ENCODE measurements around the gene SALL4. TPM values are rescaled to one million over a fixed set of nuclear protein-coding genes. Genes with fewer than 3 reads are reported as not detected.
A peak's percentile ranks its signal among the peaks of the same experiment; 100 is the strongest.

SALL4 gene
- 0.09 TPM for total RNA-seq
- 0.21 TPM for polyA plus RNA-seq
- long read RNA-seq, donor 1, result 0 reads
- long read RNA-seq, donor 2, result 0 reads
- long read RNA-seq, donor 3, result 0 reads
- long read RNA-seq, donor 4, result 0 reads
- long read RNA-seq, donor 5, partial matches to known transcripts, result 0 of 1 reads
- long read RNA-seq, donor 5, other reads (novel, unspliced or antisense), result 0 of 1 reads
- long read RNA-seq, donor 6, result 0 reads
- long read RNA-seq, donor 7, result 0 reads
- long read RNA-seq, donor 8, result 0 reads
- long read RNA-seq, donor 9, result 0 reads
- long read RNA-seq, donor 10, result 0 reads

- Histone ChIP-seq H3K27me3 (ENCODE audit: control insufficient read depth in 2 of 2, insufficient read depth in 1 of 2, low read length in 1 of 2) (peaks cover 37 to 58% of the 10 kb centered on the region in 2 donors), H3K4me1 (ENCODE audit: control insufficient read depth in 2 of 2, insufficient read depth in 2 of 2, low read length in 2 of 2) (no peaks in the 10 kb centered on the region), H3K4me3 (ENCODE audit: low read length in 2 of 2) (peak within 1 kb of the TSS; percentile 16 to 21), H3K9me3 (ENCODE audit: control insufficient read depth in 2 of 2, insufficient read depth in 1 of 2, low read length in 1 of 2) (no peaks in the 10 kb centered on the region), H3K27ac (ENCODE audit: low read depth in 1 of 2, low read length in 1 of 2) (no peak within 1 kb of the TSS), H3K36me3 (ENCODE audit: control insufficient read depth in 2 of 2, insufficient read depth in 2 of 2, low read length in 1 of 2) (no peaks in the 10 kb centered on the region)
- whole genome bisulfite sequencing, result 56% methylated on average over 44 of the region's 44 CpGs
- no peak for DNase-seq (ENCODE audit: low read depth in 6 of 9, low spot score in 9 of 9)
Measured at GRCh38 chr20:51802170-51802751, at the start of gene SALL4. Gene SALL4, minus strand, starts transcription at chr20:51802521. Its CDS starts 113 bp downstream, at chr20:51802408.

GRCh38 chr20:51848346-51848745 is 46.0 kb upstream of the SALL4 start:
- H3K4me1 ChIP-seq (ENCODE audit: control insufficient read depth in 2 of 2, insufficient read depth in 2 of 2, low read length in 2 of 2), result no peaks in the 10 kb centered on the region
- no peak overlapping the region for H3K4me3 ChIP-seq (ENCODE audit: low read length in 2 of 2)
- no peak for DNase-seq (ENCODE audit: low read depth in 6 of 9, low spot score in 9 of 9)
- no peaks in the 10 kb centered on the region for H3K36me3 ChIP-seq (ENCODE audit: control insufficient read depth in 2 of 2, insufficient read depth in 2 of 2, low read length in 1 of 2)
- H3K9me3 ChIP-seq (ENCODE audit: control insufficient read depth in 2 of 2, insufficient read depth in 1 of 2, low read length in 1 of 2), result no peaks in the 10 kb centered on the region
- WGBS, result 88% methylated on average over 2 of the region's 2 CpGs
- no peak overlapping the region for H3K27ac ChIP-seq (ENCODE audit: low read depth in 1 of 2, low read length in 1 of 2)
- no peaks in the 10 kb centered on the region for H3K27me3 ChIP-seq (ENCODE audit: control insufficient read depth in 2 of 2, insufficient read depth in 1 of 2, low read length in 1 of 2)

- H3K4me1 ChIP-seq (ENCODE audit: control insufficient read depth in 2 of 2, insufficient read depth in 2 of 2, low read length in 2 of 2), result no peaks in the 10 kb centered on the region
- no peaks in the 10 kb centered on the region for H3K36me3 ChIP-seq (ENCODE audit: control insufficient read depth in 2 of 2, insufficient read depth in 2 of 2, low read length in 1 of 2)
- no peak overlapping the region for H3K27ac ChIP-seq (ENCODE audit: low read depth in 1 of 2, low read length in 1 of 2)
- no peak overlapping the region for H3K4me3 ChIP-seq (ENCODE audit: low read length in 2 of 2)
- no peak for DNase-seq (ENCODE audit: low read depth in 6 of 9, low spot score in 9 of 9)
- no peaks in the 10 kb centered on the region for H3K9me3 ChIP-seq (ENCODE audit: control insufficient read depth in 2 of 2, insufficient read depth in 1 of 2, low read length in 1 of 2)
- 90% methylated on average over 5 of the region's 5 CpGs for WGBS
- H3K27me3 ChIP-seq (ENCODE audit: control insufficient read depth in 2 of 2, insufficient read depth in 1 of 2, low read length in 1 of 2), result no peaks in the 10 kb centered on the region
Measured at GRCh38 chr20:51840865-51841264, 38.5 kb upstream of the SALL4 start.

- Histone ChIP-seq H3K4me3 (ENCODE audit: low read length in 2 of 2) (no peak overlapping the region), H3K27me3 (ENCODE audit: control insufficient read depth in 2 of 2, insufficient read depth in 1 of 2, low read length in 1 of 2) (no peaks in the 10 kb centered on the region), H3K27ac (ENCODE audit: low read depth in 1 of 2, low read length in 1 of 2) (no peak overlapping the region), H3K36me3 (ENCODE audit: control insufficient read depth in 2 of 2, insufficient read depth in 2 of 2, low read length in 1 of 2) (no peaks in the 10 kb centered on the region), H3K4me1 (ENCODE audit: control insufficient read depth in 2 of 2, insufficient read depth in 2 of 2, low read length in 2 of 2) (no peaks in the 10 kb centered on the region), H3K9me3 (ENCODE audit: control insufficient read depth in 2 of 2, insufficient read depth in 1 of 2, low read length in 1 of 2) (no peaks in the 10 kb centered on the region)
- DNase-seq (ENCODE audit: low read depth in 6 of 9, low spot score in 9 of 9), result no peak
- 83% methylated on average over 10 of the region's 10 CpGs for WGBS
Measured at GRCh38 chr20:51837876-51838420, 35.6 kb upstream of the SALL4 start.

GRCh38 chr20:51837436-51837835 is 35.1 kb upstream of the SALL4 start:
- Histone ChIP-seq H3K9me3 (ENCODE audit: control insufficient read depth in 2 of 2, insufficient read depth in 1 of 2, low read length in 1 of 2) (no peaks in the 10 kb centered on the region), H3K27ac (ENCODE audit: low read depth in 1 of 2, low read length in 1 of 2) (no peak overlapping the region), H3K27me3 (ENCODE audit: control insufficient read depth in 2 of 2, insufficient read depth in 1 of 2, low read length in 1 of 2) (no peaks in the 10 kb centered on the region), H3K36me3 (ENCODE audit: control insufficient read depth in 2 of 2, insufficient read depth in 2 of 2, low read length in 1 of 2) (no peaks in the 10 kb centered on the region), H3K4me3 (ENCODE audit: low read length in 2 of 2) (no peak overlapping the region), H3K4me1 (ENCODE audit: control insufficient read depth in 2 of 2, insufficient read depth in 2 of 2, low read length in 2 of 2) (no peaks in the 10 kb centered on the region)
- no peak for DNase-seq (ENCODE audit: low read depth in 6 of 9, low spot score in 9 of 9)
- WGBS, result 81% methylated on average over 6 of the region's 6 CpGs

GRCh38 chr20:51833326-51833725 is 31.0 kb upstream of the SALL4 start:
- H3K36me3 ChIP-seq (ENCODE audit: control insufficient read depth in 2 of 2, insufficient read depth in 2 of 2, low read length in 1 of 2), result no peaks in the 10 kb centered on the region
- H3K27me3 ChIP-seq (ENCODE audit: control insufficient read depth in 2 of 2, insufficient read depth in 1 of 2, low read length in 1 of 2), result no peaks in the 10 kb centered on the region
- H3K4me3 ChIP-seq (ENCODE audit: low read length in 2 of 2), result no peak overlapping the region
- H3K9me3 ChIP-seq (ENCODE audit: control insufficient read depth in 2 of 2, insufficient read depth in 1 of 2, low read length in 1 of 2), result no peaks in the 10 kb centered on the region
- WGBS, result 92% methylated on average over 6 of the region's 6 CpGs
- H3K4me1 ChIP-seq (ENCODE audit: control insufficient read depth in 2 of 2, insufficient read depth in 2 of 2, low read length in 2 of 2), result no peaks in the 10 kb centered on the region
- H3K27ac ChIP-seq (ENCODE audit: low read depth in 1 of 2, low read length in 1 of 2), result no peak overlapping the region
- DNase-seq (ENCODE audit: low read depth in 6 of 9, low spot score in 9 of 9), result no peak

GRCh38 chr20:51832276-51832675 is 30.0 kb upstream of the SALL4 start:
- H3K9me3 ChIP-seq (ENCODE audit: control insufficient read depth in 2 of 2, insufficient read depth in 1 of 2, low read length in 1 of 2), result no peaks in the 10 kb centered on the region
- no peaks in the 10 kb centered on the region for H3K27me3 ChIP-seq (ENCODE audit: control insufficient read depth in 2 of 2, insufficient read depth in 1 of 2, low read length in 1 of 2)
- no peak for DNase-seq (ENCODE audit: low read depth in 6 of 9, low spot score in 9 of 9)
- H3K4me1 ChIP-seq (ENCODE audit: control insufficient read depth in 2 of 2, insufficient read depth in 2 of 2, low read length in 2 of 2), result no peaks in the 10 kb centered on the region
- no peak overlapping the region for H3K27ac ChIP-seq (ENCODE audit: low read depth in 1 of 2, low read length in 1 of 2)
- WGBS, result 96% methylated on average over 3 of the region's 3 CpGs
- H3K4me3 ChIP-seq (ENCODE audit: low read length in 2 of 2), result no peak overlapping the region
- no peaks in the 10 kb centered on the region for H3K36me3 ChIP-seq (ENCODE audit: control insufficient read depth in 2 of 2, insufficient read depth in 2 of 2, low read length in 1 of 2)

GRCh38 chr20:51831866-51832265 is 29.5 kb upstream of the SALL4 start:
- WGBS, result 91% methylated on average over 6 of the region's 6 CpGs
- no peaks in the 10 kb centered on the region for H3K36me3 ChIP-seq (ENCODE audit: control insufficient read depth in 2 of 2, insufficient read depth in 2 of 2, low read length in 1 of 2)
- no peak overlapping the region for H3K4me3 ChIP-seq (ENCODE audit: low read length in 2 of 2)
- no peak for DNase-seq (ENCODE audit: low read depth in 6 of 9, low spot score in 9 of 9)
- H3K9me3 ChIP-seq (ENCODE audit: control insufficient read depth in 2 of 2, insufficient read depth in 1 of 2, low read length in 1 of 2), result no peaks in the 10 kb centered on the region
- no peaks in the 10 kb centered on the region for H3K4me1 ChIP-seq (ENCODE audit: control insufficient read depth in 2 of 2, insufficient read depth in 2 of 2, low read length in 2 of 2)
- H3K27me3 ChIP-seq (ENCODE audit: control insufficient read depth in 2 of 2, insufficient read depth in 1 of 2, low read length in 1 of 2), result no peaks in the 10 kb centered on the region
- H3K27ac ChIP-seq (ENCODE audit: low read depth in 1 of 2, low read length in 1 of 2), result no peak overlapping the region

- 97% methylated on average over 7 of the region's 7 CpGs for WGBS
- Histone ChIP-seq H3K4me3 (ENCODE audit: low read length in 2 of 2) (no peak overlapping the region), H3K36me3 (ENCODE audit: control insufficient read depth in 2 of 2, insufficient read depth in 2 of 2, low read length in 1 of 2) (no peaks in the 10 kb centered on the region), H3K27me3 (ENCODE audit: control insufficient read depth in 2 of 2, insufficient read depth in 1 of 2, low read length in 1 of 2) (no peaks in the 10 kb centered on the region), H3K9me3 (ENCODE audit: control insufficient read depth in 2 of 2, insufficient read depth in 1 of 2, low read length in 1 of 2) (no peaks in the 10 kb centered on the region), H3K4me1 (ENCODE audit: control insufficient read depth in 2 of 2, insufficient read depth in 2 of 2, low read length in 2 of 2) (no peaks in the 10 kb centered on the region), H3K27ac (ENCODE audit: low read depth in 1 of 2, low read length in 1 of 2) (no peak overlapping the region)
- no peak for DNase-seq (ENCODE audit: low read depth in 6 of 9, low spot score in 9 of 9)
Measured at GRCh38 chr20:51830538-51830937, 28.2 kb upstream of the SALL4 start.

Measured in thymus (tissue), 14 donors.